ENCODE measurements around the gene TSPAN1.

TSPAN1 gene

GRCh38 chr1:46210561-46210960, 35.7 kb downstream of the TSPAN1 start:
- ATAC-seq (ENCODE audit: low read depth) (no peak), DNase-seq (ENCODE audit: low spot score) (no peak)
- Histone ChIP-seq H3K4me3 (ENCODE audit: severe bottlenecking) (no peak overlapping the region), H3K9me3 (ENCODE audit: severe bottlenecking) (no peaks in the 10 kb centered on the region), H3K4me1 (ENCODE audit: insufficient read depth, poor library complexity, severe bottlenecking) (no peaks in the 10 kb centered on the region), H3K36me3 (ENCODE audit: low read depth) (peaks cover 17% of the 10 kb centered on the region), H3K27me3 (ENCODE audit: insufficient read depth, poor library complexity, severe bottlenecking) (no peaks in the 10 kb centered on the region), H3K27ac (ENCODE audit: poor library complexity, severe bottlenecking) (no peak overlapping the region)
- TF ChIP-seq, protein P1, sequence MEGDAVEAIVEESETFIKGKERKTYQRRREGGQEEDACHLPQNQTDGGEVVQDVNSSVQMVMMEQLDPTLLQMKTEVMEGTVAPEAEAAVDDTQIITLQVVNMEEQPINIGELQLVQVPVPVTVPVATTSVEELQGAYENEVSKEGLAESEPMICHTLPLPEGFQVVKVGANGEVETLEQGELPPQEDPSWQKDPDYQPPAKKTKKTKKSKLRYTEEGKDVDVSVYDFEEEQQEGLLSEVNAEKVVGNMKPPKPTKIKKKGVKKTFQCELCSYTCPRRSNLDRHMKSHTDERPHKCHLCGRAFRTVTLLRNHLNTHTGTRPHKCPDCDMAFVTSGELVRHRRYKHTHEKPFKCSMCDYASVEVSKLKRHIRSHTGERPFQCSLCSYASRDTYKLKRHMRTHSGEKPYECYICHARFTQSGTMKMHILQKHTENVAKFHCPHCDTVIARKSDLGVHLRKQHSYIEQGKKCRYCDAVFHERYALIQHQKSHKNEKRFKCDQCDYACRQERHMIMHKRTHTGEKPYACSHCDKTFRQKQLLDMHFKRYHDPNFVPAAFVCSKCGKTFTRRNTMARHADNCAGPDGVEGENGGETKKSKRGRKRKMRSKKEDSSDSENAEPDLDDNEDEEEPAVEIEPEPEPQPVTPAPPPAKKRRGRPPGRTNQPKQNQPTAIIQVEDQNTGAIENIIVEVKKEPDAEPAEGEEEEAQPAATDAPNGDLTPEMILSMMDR (IDR thresholded peaks at IDR 0.05; ENCODE audit: poor library complexity, severe bottlenecking) = no peak

DNA sequence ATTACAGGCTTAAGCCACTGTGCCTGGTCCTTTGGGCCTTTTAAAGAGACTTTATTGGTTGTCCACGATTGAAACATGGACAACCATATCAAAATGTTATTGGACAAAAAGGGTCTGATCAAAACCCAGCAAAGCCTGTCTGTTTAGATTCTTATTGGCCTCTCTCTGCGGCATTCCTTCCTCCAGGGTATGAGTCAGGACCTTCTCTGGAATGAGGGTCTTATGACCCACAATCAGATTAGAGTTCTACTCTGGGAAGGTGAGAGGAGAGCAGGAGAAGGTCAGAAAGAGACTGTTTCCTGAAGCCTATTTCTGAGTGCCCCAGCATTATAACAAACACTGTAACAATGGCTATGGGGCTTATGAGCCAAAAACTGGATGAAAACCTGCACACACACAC, 36.2 kb downstream of the TSPAN1 start:
- Histone ChIP-seq H3K36me3 (ENCODE audit: low read depth) (peaks cover 17% of the 10 kb centered on the region), H3K4me1 (ENCODE audit: insufficient read depth, poor library complexity, severe bottlenecking) (no peaks in the 10 kb centered on the region), H3K4me3 (ENCODE audit: severe bottlenecking) (no peak overlapping the region), H3K9me3 (ENCODE audit: severe bottlenecking) (no peaks in the 10 kb centered on the region), H3K27me3 (ENCODE audit: insufficient read depth, poor library complexity, severe bottlenecking) (no peaks in the 10 kb centered on the region), H3K27ac (ENCODE audit: poor library complexity, severe bottlenecking) (no peak overlapping the region)
- no peak for ATAC-seq (ENCODE audit: low read depth)
- DNase-seq (ENCODE audit: low spot score) = no peak
- TF ChIP-seq, protein P1 (IDR thresholded peaks at IDR 0.05; ENCODE audit: poor library complexity, severe bottlenecking) = no peak

DNA sequence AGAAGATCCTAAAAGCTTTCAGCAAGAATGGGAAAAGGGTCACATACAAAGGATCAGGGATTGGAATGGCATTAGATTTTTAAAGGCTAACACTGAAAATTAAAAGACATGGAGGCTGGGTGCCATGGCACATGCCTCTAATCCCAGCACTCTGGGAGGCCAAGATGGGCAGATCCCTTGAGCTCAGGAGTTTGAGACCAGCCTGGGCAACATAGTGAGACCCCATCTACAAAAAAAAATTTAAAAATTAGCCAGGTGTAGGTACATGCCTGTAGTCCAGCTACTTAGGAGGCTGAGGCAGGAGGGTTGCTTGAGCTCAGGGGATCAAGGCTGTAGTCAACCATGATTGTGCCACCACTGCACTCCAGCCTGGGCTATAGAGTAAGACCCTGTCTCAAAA, 40.6 kb downstream of the TSPAN1 start:
- Histone ChIP-seq H3K4me3 (ENCODE audit: severe bottlenecking) (no peak overlapping the region), H3K27ac (ENCODE audit: poor library complexity, severe bottlenecking) (no peak overlapping the region), H3K27me3 (ENCODE audit: insufficient read depth, poor library complexity, severe bottlenecking) (no peaks in the 10 kb centered on the region), H3K36me3 (ENCODE audit: low read depth) (peaks cover 9% of the 10 kb centered on the region; the same call in 1 of the 2 replicates), H3K9me3 (ENCODE audit: severe bottlenecking) (no peaks in the 10 kb centered on the region), H3K4me1 (ENCODE audit: insufficient read depth, poor library complexity, severe bottlenecking) (peaks cover 12% of the 10 kb centered on the region)
- TF ChIP-seq, protein P1 (IDR thresholded peaks at IDR 0.05; ENCODE audit: poor library complexity, severe bottlenecking) = no peak
- DNase-seq (ENCODE audit: low spot score) (no peak), ATAC-seq (ENCODE audit: low read depth) (no peak)

DNA sequence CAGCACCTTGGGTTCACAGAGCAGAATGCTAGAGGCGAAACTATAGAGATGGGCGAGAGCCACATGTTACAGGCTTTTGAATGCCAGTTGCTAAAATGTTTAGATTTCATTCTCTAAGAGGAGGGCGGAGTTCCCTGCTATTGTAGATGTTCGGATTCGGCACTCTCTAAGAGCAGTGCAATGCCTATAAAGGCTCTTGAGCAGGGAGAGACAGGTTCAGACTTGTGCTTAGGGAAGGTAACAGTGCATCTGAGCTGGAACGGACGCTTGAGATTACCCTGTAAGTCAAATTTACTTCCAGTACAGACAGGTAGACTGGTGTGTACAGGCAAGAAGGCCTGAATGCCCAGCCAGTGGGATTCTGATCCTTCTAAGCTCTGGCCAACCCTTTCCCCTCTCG, 43.6 kb downstream of the TSPAN1 start:
- TF ChIP-seq, protein P1 (IDR thresholded peaks at IDR 0.05; ENCODE audit: poor library complexity, severe bottlenecking) = no peak
- Histone ChIP-seq H3K27ac (ENCODE audit: poor library complexity, severe bottlenecking) (peak overlapping the region; percentile 83), H3K27me3 (ENCODE audit: insufficient read depth, poor library complexity, severe bottlenecking) (no peaks in the 10 kb centered on the region), H3K4me3 (ENCODE audit: severe bottlenecking) (no peak overlapping the region), H3K4me1 (ENCODE audit: insufficient read depth, poor library complexity, severe bottlenecking) (peaks cover 12% of the 10 kb centered on the region), H3K9me3 (ENCODE audit: severe bottlenecking) (no peaks in the 10 kb centered on the region), H3K36me3 (ENCODE audit: low read depth) (peaks cover 9% of the 10 kb centered on the region; the same call in 1 of the 2 replicates)
- ATAC-seq (ENCODE audit: low read depth) (peak; percentile 99), DNase-seq (ENCODE audit: low spot score) (no peak)

- Histone ChIP-seq H3K9me3 (ENCODE audit: severe bottlenecking) (no peaks in the 10 kb centered on the region), H3K4me1 (ENCODE audit: insufficient read depth, poor library complexity, severe bottlenecking) (peaks cover 12% of the 10 kb centered on the region), H3K4me3 (ENCODE audit: severe bottlenecking) (no peak overlapping the region), H3K27ac (ENCODE audit: poor library complexity, severe bottlenecking) (peak overlapping the region; percentile 83), H3K36me3 (ENCODE audit: low read depth) (peaks cover 9% of the 10 kb centered on the region; the same call in 1 of the 2 replicates), H3K27me3 (ENCODE audit: insufficient read depth, poor library complexity, severe bottlenecking) (no peaks in the 10 kb centered on the region)
- TF ChIP-seq, protein P1 (IDR thresholded peaks at IDR 0.05; ENCODE audit: poor library complexity, severe bottlenecking) = no peak
- DNase-seq (ENCODE audit: low spot score) (no peak), ATAC-seq (ENCODE audit: low read depth) (no peak)
Observed at GRCh38 chr1:46219551-46220520, 44.9 kb downstream of the TSPAN1 start.

Measured in RWPE2 (cell line).